Endodermal cell (in vitro differentiated cells): ENCODE results near the gene CST5. TPM values are rescaled to one million over a fixed set of nuclear protein-coding genes. Genes with fewer than 3 reads are reported as not detected.

Source experiments
- DNase-seq: peaks from one replicate; pipeline ENCODE4 v3.0.0-alpha.2; 2017
- H3K27ac ChIP-seq: 2 replicates; pipeline ENCODE4 v1.5.1; 2013; ENCODE audit warnings: mild to moderate bottlenecking, low read depth, low read length, moderate library complexity
- H3K27me3 ChIP-seq: 2 replicates; pipeline ENCODE4 v1.6.1; 2013; ENCODE audit warnings: mild to moderate bottlenecking, low read length, moderate library complexity; ENCODE audit not compliant: insufficient read depth, control insufficient read depth, poor library complexity, severe bottlenecking
- H3K36me3 ChIP-seq: 2 replicates; pipeline ENCODE4 v1.7.0; 2013; ENCODE audit warnings: mild to moderate bottlenecking, low read length, moderate library complexity; ENCODE audit not compliant: control insufficient read depth, insufficient read depth
- H3K4me1 ChIP-seq: one replicate; pipeline ENCODE4 v1.7.0; 2013; ENCODE audit warnings: low read length; ENCODE audit not compliant: control insufficient read depth, insufficient read depth
- H3K4me3 ChIP-seq: 2 replicates; pipeline ENCODE4 v1.5.1; 2013; ENCODE audit warnings: mild to moderate bottlenecking, low read length, moderate library complexity
- H3K9ac ChIP-seq: 2 replicates; pipeline ENCODE4 v1.6.1; 2013; ENCODE audit warnings: mild to moderate bottlenecking, low read length, moderate library complexity; ENCODE audit not compliant: poor library complexity, severe bottlenecking; ENCODE audit errors: extremely low read depth
- H3K9me3 ChIP-seq: 2 replicates; pipeline ENCODE4 v1.6.1; 2013; ENCODE audit warnings: mild to moderate bottlenecking, low read length, moderate library complexity; ENCODE audit not compliant: control insufficient read depth
- H3K27ac Mint-ChIP-seq: 2 replicates; pipeline ENCODE4 v1.8.0; 2020; ENCODE audit warnings: mixed read lengths
- H3K27me3 Mint-ChIP-seq: 2 replicates; pipeline ENCODE4 v1.8.0; 2021; ENCODE audit warnings: mild to moderate bottlenecking, mixed read lengths; ENCODE audit not compliant: insufficient read depth
- H3K36me3 Mint-ChIP-seq: 2 replicates; pipeline ENCODE4 v1.8.0; 2020; ENCODE audit warnings: low read depth, mixed read lengths
- H3K4me1 Mint-ChIP-seq: 2 replicates; pipeline ENCODE4 v1.8.0; 2020; ENCODE audit warnings: mixed read lengths
- H3K4me3 Mint-ChIP-seq: 2 replicates; pipeline ENCODE4 v1.8.0; 2020; ENCODE audit warnings: mild to moderate bottlenecking, moderate library complexity, mixed read lengths
- H3K9me3 Mint-ChIP-seq: 2 replicates; pipeline ENCODE4 v1.8.0; 2020; ENCODE audit warnings: mild to moderate bottlenecking, mixed read lengths
- whole genome bisulfite sequencing, 2 experiments: methylation state at CpG; one replicate each; pipeline versions ENCODE4 v1.1.5 to v1.1.7; 2013; ENCODE audit warnings: missing lambda C conversion rate in 2 of 2, mixed read lengths in 1 of 2; ENCODE audit not compliant: insufficient coverage in 1 of 2, insufficient read length in 1 of 2; 5-methylcytosine and 5-hydroxymethylcytosine counted together
- total RNA-seq, 2 donors: library from RNA; stranded (reverse); fragmentation: NEBNext Ultra II Directional in 1 of 2; extraction: Animal tissue kit (Norgen Biotek cat#: 25700) in 1 of 2; gene quantifications; 2 replicates in 1 of 2; 3 replicates in 1 of 2; pipeline ENCODE4 v1.2.1, GENCODE V29; 2021
- TF ChIP-seq, protein P1 (sequence below): fragments of 200-600 bp; sonication (generic); conservative IDR thresholded peaks from 2 replicates; pipeline ENCODE4 v1.5.0; 2021; ENCODE audit warnings: antibody characterized with exemption, mild to moderate bottlenecking

CST5 gene
- total RNA-seq, 2 donors from 2014 or later = not detected

DNA sequence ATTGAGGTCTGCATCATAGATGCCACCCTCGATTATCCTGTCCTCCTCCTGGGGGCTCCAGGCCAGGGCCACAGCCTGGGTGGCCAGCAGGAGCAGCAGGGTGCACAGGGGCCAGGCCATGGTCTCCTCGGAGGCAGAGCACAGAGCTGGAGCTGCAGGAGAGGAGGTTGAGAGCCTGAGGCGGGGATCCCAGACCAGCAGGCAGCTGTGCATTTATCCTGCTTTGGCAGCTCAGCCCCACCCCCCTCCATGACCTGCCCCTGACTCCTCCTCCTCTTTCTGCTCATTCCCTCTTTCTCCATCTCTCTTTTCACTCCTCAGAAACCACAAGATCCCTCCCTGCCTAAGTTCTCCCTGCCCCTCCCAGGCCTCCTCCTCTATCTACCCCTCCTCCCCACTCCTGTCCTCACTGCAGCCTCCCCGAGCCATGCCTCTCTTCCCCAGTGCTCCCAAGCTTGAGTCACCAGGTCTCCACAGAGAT lies 53.0 kb downstream of the CST5 start, which contains the start of gene CST2:
CST2 (minus strand) TSS at position 189 of the 481 bp plus-strand sequence; CDS start at position 120, 69 bp downstream.
- no peak within 1 kb of the TSS for H3K9ac ChIP-seq
- whole genome bisulfite sequencing, 2 experiments = 40 to 72% methylated on average over 2 to 4 of the region's 4 CpGs
- no peaks in the 10 kb centered on the region for H3K27me3 Mint-ChIP-seq
- H3K4me3 ChIP-seq = no peak within 1 kb of the TSS
- no peak within 1 kb of the TSS for H3K4me3 Mint-ChIP-seq
- TF ChIP-seq, protein P1, sequence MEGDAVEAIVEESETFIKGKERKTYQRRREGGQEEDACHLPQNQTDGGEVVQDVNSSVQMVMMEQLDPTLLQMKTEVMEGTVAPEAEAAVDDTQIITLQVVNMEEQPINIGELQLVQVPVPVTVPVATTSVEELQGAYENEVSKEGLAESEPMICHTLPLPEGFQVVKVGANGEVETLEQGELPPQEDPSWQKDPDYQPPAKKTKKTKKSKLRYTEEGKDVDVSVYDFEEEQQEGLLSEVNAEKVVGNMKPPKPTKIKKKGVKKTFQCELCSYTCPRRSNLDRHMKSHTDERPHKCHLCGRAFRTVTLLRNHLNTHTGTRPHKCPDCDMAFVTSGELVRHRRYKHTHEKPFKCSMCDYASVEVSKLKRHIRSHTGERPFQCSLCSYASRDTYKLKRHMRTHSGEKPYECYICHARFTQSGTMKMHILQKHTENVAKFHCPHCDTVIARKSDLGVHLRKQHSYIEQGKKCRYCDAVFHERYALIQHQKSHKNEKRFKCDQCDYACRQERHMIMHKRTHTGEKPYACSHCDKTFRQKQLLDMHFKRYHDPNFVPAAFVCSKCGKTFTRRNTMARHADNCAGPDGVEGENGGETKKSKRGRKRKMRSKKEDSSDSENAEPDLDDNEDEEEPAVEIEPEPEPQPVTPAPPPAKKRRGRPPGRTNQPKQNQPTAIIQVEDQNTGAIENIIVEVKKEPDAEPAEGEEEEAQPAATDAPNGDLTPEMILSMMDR = no peak
- no peaks in the 10 kb centered on the region for H3K36me3 ChIP-seq
- H3K27me3 ChIP-seq = no peaks in the 10 kb centered on the region
- no peaks in the 10 kb centered on the region for H3K9me3 Mint-ChIP-seq
- H3K27ac Mint-ChIP-seq = no peak within 1 kb of the TSS
- H3K9me3 ChIP-seq = no peaks in the 10 kb centered on the region
- DNase-seq = peak; percentile 63
- peaks cover 5% of the 10 kb centered on the region for H3K4me1 Mint-ChIP-seq
- H3K36me3 Mint-ChIP-seq = no peaks in the 10 kb centered on the region
- H3K27ac ChIP-seq = no peak within 1 kb of the TSS
- H3K4me1 ChIP-seq = no peaks in the 10 kb centered on the region

Other genes with a start within 250 kb of the CST5 start
- gene CST3, start 241.8 kb downstream of the CST5 start, total RNA-seq = 100 to 1,000 TPM; 131 to 177 TPM
- 1 to 10 TPM; 2.0 to 2.3 TPM for gene CST4, start 190.7 kb downstream of the CST5 start, total RNA-seq
- 1,000 to 10,000 TPM in 1 of 2 donors, 100 to 1,000 TPM in 1; 123 to 1,051 TPM for gene CST1, start 128.8 kb downstream of the CST5 start, total RNA-seq
- gene CST2, start 53.0 kb downstream of the CST5 start, total RNA-seq = under 1 TPM in 1 of 2 donors, not detected in 1; 0.62 TPM
- not detected for gene GGTLC1, start 109.0 kb upstream of the CST5 start, total RNA-seq